ENCODE measurements around the gene PDHA2.

Gene PDHA2

GRCh38 chr4:95838192-95838591, 1.7 kb upstream of the PDHA2 start:
- Histone ChIP-seq H4K20me1 (ENCODE audit: insufficient read depth, low read length) (no peaks in the 10 kb centered on the region), H3K4me1 (ENCODE audit: insufficient read depth, low read length, severe bottlenecking) (no peaks in the 10 kb centered on the region), H3K36me3 (ENCODE audit: insufficient read depth, low read length) (no peaks in the 10 kb centered on the region), H3K27me3 (ENCODE audit: insufficient read depth, low read length) (no peaks in the 10 kb centered on the region), H3F3A (ENCODE audit: insufficient read depth, low read length) (no peaks in the 10 kb centered on the region), H3K79me2 (ENCODE audit: insufficient read depth, low read length) (no peaks in the 10 kb centered on the region), H3K27ac (ENCODE audit: low read depth, low read length, poor library complexity, severe bottlenecking) (no peak overlapping the region), H2AFZ (ENCODE audit: low read length) (no peak overlapping the region), H3K9me3 (ENCODE audit: low read length) (no peaks in the 10 kb centered on the region), H3K9ac (ENCODE audit: low read length) (no peak overlapping the region), H3K9me2 (ENCODE audit: low read depth, low read length) (no peaks in the 10 kb centered on the region), H3K4me2 (ENCODE audit: low read length) (no peak overlapping the region), H3K4me3 (ENCODE audit: low read depth, low read length, poor library complexity, severe bottlenecking) (no peak overlapping the region)
- TF ChIP-seq CTCF (IDR thresholded peaks at IDR 0.05; ENCODE audit: low read length) (no peak), EZH2 (IDR thresholded peaks at IDR 0.05; ENCODE audit: borderline replicate concordance, low read length) (no peak)

GRCh38 chr4:95847908-95848460, 8.1 kb downstream of the PDHA2 start:
- no peaks in the 10 kb centered on the region for H4K20me1 ChIP-seq (ENCODE audit: insufficient read depth, low read length)

GRCh38 chr4:95850161-95850560, 10.3 kb downstream of the PDHA2 start:
- H3K27me3 ChIP-seq (ENCODE audit: insufficient read depth, low read length): no peaks in the 10 kb centered on the region
- H3K9ac ChIP-seq (ENCODE audit: low read length): no peak overlapping the region
- no peaks in the 10 kb centered on the region for H3K4me1 ChIP-seq (ENCODE audit: insufficient read depth, low read length, severe bottlenecking)
- H3F3A ChIP-seq (ENCODE audit: insufficient read depth, low read length): no peaks in the 10 kb centered on the region
- no peak overlapping the region for H3K4me2 ChIP-seq (ENCODE audit: low read length)
- H2AFZ ChIP-seq (ENCODE audit: low read length): no peak overlapping the region
- H3K9me3 ChIP-seq (ENCODE audit: low read length): no peaks in the 10 kb centered on the region
- no peaks in the 10 kb centered on the region for H3K36me3 ChIP-seq (ENCODE audit: insufficient read depth, low read length)
- H3K27ac ChIP-seq (ENCODE audit: low read depth, low read length, poor library complexity, severe bottlenecking): no peak overlapping the region
- no peaks in the 10 kb centered on the region for H3K79me2 ChIP-seq (ENCODE audit: insufficient read depth, low read length)
- no peaks in the 10 kb centered on the region for H3K9me2 ChIP-seq (ENCODE audit: low read depth, low read length)
- no peak for TF ChIP-seq CTCF (IDR thresholded peaks at IDR 0.05; ENCODE audit: low read length)
- TF ChIP-seq EZH2 (IDR thresholded peaks at IDR 0.05; ENCODE audit: borderline replicate concordance, low read length): no peak
- no peaks in the 10 kb centered on the region for H4K20me1 ChIP-seq (ENCODE audit: insufficient read depth, low read length)
- no peak overlapping the region for H3K4me3 ChIP-seq (ENCODE audit: low read depth, low read length, poor library complexity, severe bottlenecking)

More at GRCh38 chr4:95847908-95848460, 8.1 kb downstream of the PDHA2 start:
- H3K79me2 ChIP-seq (ENCODE audit: insufficient read depth, low read length): no peaks in the 10 kb centered on the region
- no peaks in the 10 kb centered on the region for H3K36me3 ChIP-seq (ENCODE audit: insufficient read depth, low read length)
- no peaks in the 10 kb centered on the region for H3K9me3 ChIP-seq (ENCODE audit: low read length)
- H3K4me1 ChIP-seq (ENCODE audit: insufficient read depth, low read length, severe bottlenecking): no peaks in the 10 kb centered on the region
- H3K9ac ChIP-seq (ENCODE audit: low read length): no peak overlapping the region
- no peak overlapping the region for H3K4me3 ChIP-seq (ENCODE audit: low read depth, low read length, poor library complexity, severe bottlenecking)
- H3K27ac ChIP-seq (ENCODE audit: low read depth, low read length, poor library complexity, severe bottlenecking): no peak overlapping the region
- TF ChIP-seq CTCF (IDR thresholded peaks at IDR 0.05; ENCODE audit: low read length) (no peak), EZH2 (IDR thresholded peaks at IDR 0.05; ENCODE audit: borderline replicate concordance, low read length) (no peak)
- H3K4me2 ChIP-seq (ENCODE audit: low read length): no peak overlapping the region
- no peaks in the 10 kb centered on the region for H3K9me2 ChIP-seq (ENCODE audit: low read depth, low read length)
- H3K27me3 ChIP-seq (ENCODE audit: insufficient read depth, low read length): no peaks in the 10 kb centered on the region
- H3F3A ChIP-seq (ENCODE audit: insufficient read depth, low read length): no peaks in the 10 kb centered on the region
- H2AFZ ChIP-seq (ENCODE audit: low read length): no peak overlapping the region

Data from OCI-LY1 (cell line).